CD4-positive, alpha-beta memory T cell (primary cell): ENCODE data around the gene SRPRB. TPM values are rescaled to one million over a fixed set of nuclear protein-coding genes. Genes with fewer than 3 reads are reported as not detected.
A peak's percentile ranks its signal among the peaks of the same experiment; 100 is the strongest.

Experiments
- CTCF ChIA-PET: fragments of 350-600 bp; sonication (Branson Sonifier 250); formaldehyde crosslinking; loops from one replicate; lab custom pipeline; 2021; ENCODE audit warnings: inconsistent platforms; ENCODE audit not compliant: partially characterized antibody; lab: Charles Lee
- POLR2A ChIA-PET: fragments of 350-600 bp; sonication (Branson Sonifier 250); formaldehyde crosslinking; loops from one replicate; lab custom pipeline; 2021; ENCODE audit not compliant: partially characterized antibody; lab: Charles Lee
- DNase-seq, 5 donors: peaks; one replicate each; pipeline versions ENCODE4 v3.0.0 to v3.0.0-alpha.2; 2020 to 2022; ENCODE audit warnings: mixed read lengths in 1 of 5
- H3K27ac ChIP-seq: one replicate; pipeline ENCODE4 v1.7.0; 2013; ENCODE audit warnings: low read depth, low read length
- H3K27me3 ChIP-seq: 2 replicates; pipeline ENCODE4 v1.7.0; 2013; ENCODE audit warnings: mild to moderate bottlenecking, low read length, moderate library complexity; ENCODE audit not compliant: insufficient read depth
- H3K36me3 ChIP-seq: 2 replicates; pipeline ENCODE4 v1.7.0; 2013; ENCODE audit warnings: mild to moderate bottlenecking, low read length, moderate library complexity; ENCODE audit not compliant: insufficient read depth
- H3K4me1 ChIP-seq: 2 replicates; pipeline ENCODE4 v1.7.0; 2013; ENCODE audit warnings: mild to moderate bottlenecking, low read length, moderate library complexity; ENCODE audit not compliant: insufficient read depth
- H3K4me3 ChIP-seq, 2 donors: one replicate each; pipeline ENCODE4 v1.7.0; 2013; ENCODE audit warnings: low read length in 2 of 2, mild to moderate bottlenecking in 1 of 2
- H3K9me3 ChIP-seq, 2 donors: one replicate each; pipeline ENCODE4 v1.7.0; 2013; ENCODE audit warnings: low read length in 2 of 2, control low read depth in 1 of 2; ENCODE audit not compliant: control insufficient read depth in 1 of 2
- H3K27ac Mint-ChIP-seq, 7 donors: one replicate each; pipeline ENCODE4 v1.8.0; 2020 to 2021; ENCODE audit warnings: mixed read lengths in 7 of 7, mild to moderate bottlenecking in 6 of 7, inconsistent platforms in 3 of 7, moderate library complexity in 3 of 7
- H3K27me3 Mint-ChIP-seq, 2 donors: one replicate each; pipeline ENCODE4 v1.8.0; 2020 to 2021; ENCODE audit warnings: mixed read lengths in 2 of 2
- H3K36me3 Mint-ChIP-seq, 2 donors: one replicate each; pipeline ENCODE4 v1.8.0; 2020 to 2021; ENCODE audit warnings: mixed read lengths in 2 of 2, inconsistent platforms in 1 of 2, mild to moderate bottlenecking in 1 of 2
- H3K4me1 Mint-ChIP-seq, 4 donors: one replicate each; pipeline ENCODE4 v1.8.0; 2020 to 2021; ENCODE audit warnings: mixed read lengths in 4 of 4, mild to moderate bottlenecking in 1 of 4
- H3K4me3 Mint-ChIP-seq, 8 donors: one replicate each; pipeline ENCODE4 v1.8.0; 2020 to 2021; ENCODE audit warnings: mixed read lengths in 8 of 8, mild to moderate bottlenecking in 7 of 8, moderate library complexity in 6 of 8, inconsistent platforms in 3 of 8
- H3K9me3 Mint-ChIP-seq, 8 donors: one replicate each; pipeline ENCODE4 v1.8.0; 2020 to 2021; ENCODE audit warnings: mixed read lengths in 8 of 8, mild to moderate bottlenecking in 5 of 8, inconsistent platforms in 3 of 8, moderate library complexity in 1 of 8
- intact Hi-C: fragments of 100-400 bp; cut with micrococcal nuclease; formaldehyde crosslinking; loops from one replicate; pipeline ENCODE4 v1.15.1; 2023
- polyA plus RNA-seq, 2 donors: library from polyadenylated mRNA; unstranded; fragments of 300-500 nt; fragmentation: Illumina TruSeq; gene quantifications; one replicate each; pipeline ENCODE4 v1.2.3, GENCODE V29; 2021
- total RNA-seq, 2 experiments: library from RNA; stranded (reverse); gene quantifications; one replicate each; pipeline ENCODE4 v1.2.3, GENCODE V29; 2021

Gene SRPRB
- total and polyA plus RNA-seq, 4 experiments from 2014 or later, result 45.6 to 57.4 (median 52.4) TPM

DNA sequence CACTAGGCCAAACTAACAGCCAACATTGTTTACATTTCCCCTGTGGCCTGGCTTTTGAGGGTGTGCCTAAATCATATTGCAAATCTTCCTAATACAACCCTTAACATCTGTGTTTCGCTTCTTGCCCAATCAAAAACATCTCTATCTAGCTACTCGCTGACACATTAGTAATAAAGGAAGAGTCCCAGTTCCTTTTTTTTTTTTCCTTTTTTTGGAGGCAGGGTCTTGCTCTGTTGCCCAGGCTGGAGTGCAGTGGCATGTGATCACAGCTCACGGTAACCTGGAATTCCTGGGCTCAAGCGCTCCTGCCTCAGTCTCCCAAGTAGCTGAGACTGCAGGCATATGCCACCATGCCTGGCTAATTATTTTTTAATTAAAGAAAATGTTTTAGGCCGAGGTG lies 2.1 kb upstream of the SRPRB start:
- Histone ChIP-seq H3K27me3 (no peaks in the 10 kb centered on the region), H3K4me1 (peaks cover 22% of the 10 kb centered on the region), H3K9me3 (no peaks in the 10 kb centered on the region), H3K4me3 (no peak overlapping the region), H3K36me3 (no peaks in the 10 kb centered on the region), H3K27ac (no peak overlapping the region)
- no peak overlapping the region for H3K4me3 Mint-ChIP-seq
- intact Hi-C loops, result loop anchor here (10.0 kb wide), 1 partner anchor 1389 kb away; the partner anchor contains the start of gene DNAJC13
- H3K9me3 Mint-ChIP-seq, result no peaks in the 10 kb centered on the region
- H3K4me1 Mint-ChIP-seq, result peaks cover 14 to 32% (median 24%) of the 10 kb centered on the region in 4 donors
- peaks cover 0 to 8% of the 10 kb centered on the region in 2 donors for H3K27me3 Mint-ChIP-seq
- no peak for DNase-seq
- peak overlapping the region in 1 of 7 donors; percentile 24 for H3K27ac Mint-ChIP-seq
- H3K36me3 Mint-ChIP-seq, result peaks cover 17 to 23% of the 10 kb centered on the region in 2 donors
- ChIA-PET POLR2A (interaction anchor here (0.6 kb wide), 1 partner anchor 665 kb away, joined by 3 read pairs; no protein-coding TSS in a partner anchor), CTCF (interaction anchor here (1.0 kb wide), 1 partner anchor 14 kb away, joined by 5 read pairs; no protein-coding TSS in a partner anchor)

DNA sequence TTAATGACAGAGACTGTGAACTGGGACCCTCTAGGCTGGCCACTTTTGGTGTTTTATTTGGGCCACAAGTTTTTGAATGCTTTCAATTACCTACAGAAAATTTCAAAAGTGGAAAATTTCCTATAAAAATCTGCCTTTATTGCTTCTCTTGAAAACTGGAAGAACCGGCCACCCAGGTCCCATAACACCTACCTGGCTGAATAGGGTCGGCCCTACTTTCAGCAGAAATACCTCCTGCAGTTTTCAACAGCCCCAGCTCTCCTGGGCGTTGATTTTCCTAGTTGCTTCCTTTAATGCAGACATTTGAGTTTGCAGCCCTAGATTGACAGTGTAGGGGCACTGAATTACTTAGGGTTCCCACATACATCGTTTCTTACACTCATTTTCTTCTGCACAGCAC lies 719 bp upstream of the SRPRB start:
- POLR2A ChIA-PET, result no interaction called here
- Mint-ChIP-seq H3K27me3 (peaks cover 0 to 8% of the 10 kb centered on the region in 2 donors), H3K9me3 (no peaks in the 10 kb centered on the region), H3K4me1 (peaks cover 18 to 39% (median 25%) of the 10 kb centered on the region in 4 donors), H3K4me3 (peak overlapping the region; percentile 94 to 98 (median 98)), H3K36me3 (peaks cover 17 to 31% of the 10 kb centered on the region in 2 donors), H3K27ac (peak overlapping the region; percentile 92 to 98 (median 95))
- no peaks in the 10 kb centered on the region for H3K27me3 ChIP-seq
- peaks cover 3% of the 10 kb centered on the region for H3K36me3 ChIP-seq
- DNase-seq, result no peak
- H3K9me3 ChIP-seq, result no peaks in the 10 kb centered on the region
- CTCF ChIA-PET, result interaction anchor here (1.1 kb wide), 1 partner anchor 13 kb away, joined by 7 read pairs; no protein-coding TSS in a partner anchor
- peak overlapping the region; percentile 65 for H3K27ac ChIP-seq
- peak overlapping the region in 1 of 2 donors; percentile 85 for H3K4me3 ChIP-seq
- peaks cover 23% of the 10 kb centered on the region for H3K4me1 ChIP-seq
- intact Hi-C loops, result loop anchor here (1.0 to 10.0 kb wide), 9 partner anchors 14 to 1390 kb away; partner anchors contain the start of genes ANAPC13, CDV3, CEP63 and DNAJC13

- Histone ChIP-seq H3K36me3 (peaks cover 8% of the 10 kb centered on the region), H3K4me3 (peak overlapping the region; percentile 57 to 85), H3K27me3 (no peaks in the 10 kb centered on the region), H3K4me1 (peaks cover 24% of the 10 kb centered on the region), H3K9me3 (no peaks in the 10 kb centered on the region), H3K27ac (peak overlapping the region; percentile 65)
- Mint-ChIP-seq H3K27ac (peak overlapping the region; percentile 92 to 98 (median 95)), H3K9me3 (no peaks in the 10 kb centered on the region), H3K27me3 (peaks cover 0 to 5% of the 10 kb centered on the region in 2 donors), H3K4me3 (peak overlapping the region; percentile 94 to 98 (median 98)), H3K4me1 (peaks cover 20 to 44% (median 28%) of the 10 kb centered on the region in 4 donors), H3K36me3 (peaks cover 17 to 35% of the 10 kb centered on the region in 2 donors)
- POLR2A ChIA-PET, result no interaction called here
- DNase-seq, result no peak
- intact Hi-C loops, result loop anchor here (1.0 to 10.0 kb wide), 9 partner anchors 14 to 1391 kb away; partner anchors contain the start of genes ANAPC13, CDV3, CEP63 and DNAJC13
- CTCF ChIA-PET, result no interaction called here
Observed at GRCh38 chr3:133805384-133805701, 272 bp upstream of the SRPRB start.

- intact Hi-C loops, result no loop called here
- H3K27ac ChIP-seq, result no peak overlapping the region
- peaks cover 48% of the 10 kb centered on the region for H3K36me3 ChIP-seq
- Mint-ChIP-seq H3K27me3 (no peaks in the 10 kb centered on the region), H3K4me3 (no peak overlapping the region), H3K27ac (peak overlapping the region in 4 of 7 donors; percentile 11 to 86 (median 46)), H3K4me1 (peaks cover 16 to 41% (median 23%) of the 10 kb centered on the region in 4 donors), H3K9me3 (no peaks in the 10 kb centered on the region), H3K36me3 (peaks cover 43 to 80% of the 10 kb centered on the region in 2 donors)
- ChIA-PET POLR2A (no interaction called here), CTCF (no interaction called here)
- H3K4me1 ChIP-seq, result peaks cover 9% of the 10 kb centered on the region
- no peak overlapping the region for H3K4me3 ChIP-seq
- H3K27me3 ChIP-seq, result no peaks in the 10 kb centered on the region
- no peaks in the 10 kb centered on the region for H3K9me3 ChIP-seq
- DNase-seq, result no peak
Observed at GRCh38 chr3:133812872-133813271, 7.3 kb downstream of the SRPRB start.

DNA sequence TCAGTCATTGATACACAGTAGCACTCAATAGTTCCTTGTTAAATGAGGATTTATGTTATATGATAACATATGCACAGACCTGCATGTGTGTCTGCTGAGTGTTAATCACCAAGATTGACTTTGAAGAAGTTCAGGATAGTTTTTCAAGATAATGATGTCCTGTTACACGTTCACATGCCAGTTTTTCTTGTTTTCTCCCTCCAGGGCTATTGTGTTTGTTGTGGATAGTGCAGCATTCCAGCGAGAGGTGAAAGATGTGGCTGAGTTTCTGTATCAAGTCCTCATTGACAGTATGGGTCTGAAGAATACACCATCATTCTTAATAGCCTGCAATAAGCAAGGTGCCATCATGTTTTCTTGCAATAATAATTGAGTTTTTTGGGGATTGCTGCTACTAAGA lies 9.8 kb downstream of the SRPRB start:
- Mint-ChIP-seq H3K27me3 (no peaks in the 10 kb centered on the region), H3K4me3 (no peak overlapping the region), H3K4me1 (peaks cover 11 to 23% (median 18%) of the 10 kb centered on the region in 4 donors), H3K36me3 (peaks cover 48 to 80% of the 10 kb centered on the region in 2 donors), H3K27ac (peak overlapping the region in 2 of 7 donors; percentile 24 to 65), H3K9me3 (no peaks in the 10 kb centered on the region)
- ChIA-PET CTCF (no interaction called here), POLR2A (no interaction called here)
- no peaks in the 10 kb centered on the region for H3K9me3 ChIP-seq
- no peak overlapping the region for H3K4me3 ChIP-seq
- no peak overlapping the region for H3K27ac ChIP-seq
- DNase-seq, result no peak
- no peaks in the 10 kb centered on the region for H3K27me3 ChIP-seq
- peaks cover 5% of the 10 kb centered on the region for H3K4me1 ChIP-seq
- peaks cover 50% of the 10 kb centered on the region for H3K36me3 ChIP-seq
- intact Hi-C loops, result no loop called here

GRCh38 chr3:133820129-133820528 lies 14.5 kb downstream of the SRPRB start:
- Histone ChIP-seq H3K4me1 (no peaks in the 10 kb centered on the region), H3K27me3 (no peaks in the 10 kb centered on the region), H3K36me3 (peaks cover 67% of the 10 kb centered on the region), H3K27ac (no peak overlapping the region), H3K4me3 (no peak overlapping the region), H3K9me3 (no peaks in the 10 kb centered on the region)
- POLR2A ChIA-PET, result no interaction called here
- peaks cover 0 to 7% (median 3%) of the 10 kb centered on the region in 4 donors for H3K4me1 Mint-ChIP-seq
- CTCF ChIA-PET, result interaction anchor here (0.7 to 1.4 kb wide), 4 partner anchors 47 to 653 kb away, joined by 3 to 7 read pairs (median 3); no protein-coding TSS in a partner anchor
- no peak overlapping the region for H3K4me3 Mint-ChIP-seq
- no peaks in the 10 kb centered on the region for H3K27me3 Mint-ChIP-seq
- H3K36me3 Mint-ChIP-seq, result peaks cover 59 to 88% of the 10 kb centered on the region in 2 donors
- no peak overlapping the region for H3K27ac Mint-ChIP-seq
- no peak for DNase-seq
- intact Hi-C loops, result no loop called here
- H3K9me3 Mint-ChIP-seq, result no peaks in the 10 kb centered on the region

- peaks cover 0 to 4% (median 2%) of the 10 kb centered on the region in 4 donors for H3K4me1 Mint-ChIP-seq
- Histone ChIP-seq H3K27me3 (no peaks in the 10 kb centered on the region), H3K36me3 (peaks cover 57% of the 10 kb centered on the region), H3K9me3 (no peaks in the 10 kb centered on the region), H3K4me1 (no peaks in the 10 kb centered on the region), H3K27ac (no peak overlapping the region), H3K4me3 (no peak overlapping the region)
- no peak for DNase-seq
- H3K36me3 Mint-ChIP-seq, result peaks cover 64 to 88% of the 10 kb centered on the region in 2 donors
- no peaks in the 10 kb centered on the region for H3K9me3 Mint-ChIP-seq
- ChIA-PET POLR2A (no interaction called here), CTCF (interaction anchor here (1.3 to 1.4 kb wide), 2 partner anchors 102 to 652 kb away, joined by 3 read pairs; no protein-coding TSS in a partner anchor)
- intact Hi-C loops, result no loop called here
- no peaks in the 10 kb centered on the region for H3K27me3 Mint-ChIP-seq
- H3K27ac Mint-ChIP-seq, result peak overlapping the region in 4 of 7 donors; percentile 5 to 85 (median 28)
- H3K4me3 Mint-ChIP-seq, result no peak overlapping the region
Observed at GRCh38 chr3:133820889-133821675, 15.5 kb downstream of the SRPRB start.
